Uterus (tissue), 2 donors: ENCODE measurements around the gene HUWE1.

ENCODE experiments used
- CTCF ChIP-seq, 4 experiments: fragments of 200-600 bp in 2 of 4; fragments of 450-650 bp in 2 of 4; sonication (generic) in 2 of 4; IDR thresholded peaks; one replicate each; pipeline ENCODE4 v1.5.1; 2016 to 2019; ENCODE audit warnings: antibody characterized with exemption in 4 of 4, mild to moderate bottlenecking in 2 of 4, moderate library complexity in 1 of 4
- POLR2A ChIP-seq, 2 donors: fragments of 450-650 bp; IDR thresholded peaks; one replicate each; pipeline ENCODE4 v1.6.1; 2016; ENCODE audit warnings: antibody characterized with exemption in 2 of 2, mild to moderate bottlenecking in 1 of 2, moderate library complexity in 1 of 2

GRCh38 chrX:53678667-53679066, 7.9 kb downstream of the HUWE1 start:
- TF ChIP-seq POLR2A (IDR thresholded peaks at IDR 0.05) (no peak), CTCF (IDR thresholded peaks at IDR 0.05) (no peak)
